Prostate gland (tissue), 2 donors: ENCODE results near the gene AMPH. TPM values are rescaled to one million over a fixed set of nuclear protein-coding genes. Genes with fewer than 3 reads are reported as not detected.

Experiments
- DNase-seq: peaks from one replicate; pipeline ENCODE4 v3.0.0-alpha.2; 2019; ENCODE audit warnings: low spot score
- H3K27ac ChIP-seq, 2 donors: fragments of 200-600 bp; sonication (generic); 2 replicates each; pipeline ENCODE4 v1.5.1; 2017 to 2019
- H3K27me3 ChIP-seq: fragments of 200-600 bp; sonication (generic); replicated peaks from 2 replicates; pipeline ENCODE4 v1.5.1; 2019; ENCODE audit not compliant: insufficient read depth
- H3K36me3 ChIP-seq, 2 donors: fragments of 200-600 bp; sonication (generic); 1 replicate in 1 of 2; 2 replicates in 1 of 2; pipeline versions ENCODE4 v1.5.1 to v1.8.1; 2017 to 2019
- H3K4me1 ChIP-seq: fragments of 200-600 bp; sonication (generic); replicated peaks from 2 replicates; pipeline ENCODE4 v1.5.1; 2019
- H3K4me3 ChIP-seq, 2 donors: fragments of 200-600 bp; sonication (generic); 2 replicates each; pipeline ENCODE4 v1.5.1; 2017 to 2019
- H3K9me3 ChIP-seq: fragments of 200-600 bp; sonication (generic); 2 replicates; pipeline ENCODE4 v1.5.1; 2017
- CTCF ChIP-seq, 4 experiments: fragments of 200-600 bp in 2 of 4; fragments of 450-650 bp in 2 of 4; sonication (generic) in 2 of 4; IDR thresholded peaks; 1 replicate in 3 of 4; 2 replicates in 1 of 4; pipeline ENCODE4 v1.5.1; 2016 to 2019; ENCODE audit warnings: antibody characterized with exemption in 4 of 4, mild to moderate bottlenecking in 2 of 4, moderate library complexity in 2 of 4
- POLR2A ChIP-seq: fragments of 450-650 bp; IDR thresholded peaks from one replicate; pipeline ENCODE4 v1.6.1; 2016; ENCODE audit warnings: antibody characterized with exemption, mild to moderate bottlenecking
- POLR2AphosphoS5 ChIP-seq: sonication (generic); formaldehyde crosslinking; IDR thresholded peaks from one replicate; pipeline ENCODE4 v1.6.1; 2017; ENCODE audit warnings: antibody characterized with exemption
- WGBS: methylation state at CpG from one replicate; pipeline ENCODE4 v1.1.5; 2018; 5-methylcytosine and 5-hydroxymethylcytosine counted together
- intact Hi-C: fragments of 100-400 bp; cut with DNase I; formaldehyde crosslinking; loops from one replicate; pipeline ENCODE4 v1.14.2; 2022
- total RNA-seq, 2 donors: library from RNA; depleted of rRNA; stranded (reverse); fragments of >200 nt; gene quantifications; one replicate each; pipeline ENCODE4 v1.1.0, GENCODE V29; 2016

The AMPH gene
- total RNA-seq, 2 donors from 2014 or later = 5.9 TPM; not detected in 1

GRCh38 chr7:38438970-38439369 lies 192.2 kb downstream of the AMPH start:
- no peak for DNase-seq
- Histone ChIP-seq H3K4me3 (no peak overlapping the region), H3K27me3 (no peaks in the 10 kb centered on the region), H3K4me1 (no peaks in the 10 kb centered on the region), H3K27ac (no peak overlapping the region), H3K36me3 (no peaks in the 10 kb centered on the region), H3K9me3 (no peaks in the 10 kb centered on the region)
- TF ChIP-seq CTCF (IDR thresholded peaks at IDR 0.05) (no peak), POLR2A (no peak), POLR2AphosphoS5 (no peak)
- intact Hi-C loops = no loop called here

- Histone ChIP-seq H3K4me1 (no peaks in the 10 kb centered on the region), H3K27me3 (no peaks in the 10 kb centered on the region), H3K36me3 (no peaks in the 10 kb centered on the region), H3K4me3 (no peak overlapping the region), H3K27ac (no peak overlapping the region), H3K9me3 (no peaks in the 10 kb centered on the region)
- 89% methylated on average over 3 of the region's 3 CpGs for WGBS
- no peak for DNase-seq
- TF ChIP-seq CTCF (IDR thresholded peaks at IDR 0.05) (no peak), POLR2AphosphoS5 (no peak), POLR2A (no peak)
- intact Hi-C loops = no loop called here
Observed at GRCh38 chr7:38432671-38433070, 198.5 kb downstream of the AMPH start.

GRCh38 chr7:38432080-38432479 lies 199.1 kb downstream of the AMPH start:
- intact Hi-C loops = no loop called here
- 93% methylated on average over 1 of the region's 1 CpG for WGBS

GRCh38 chr7:38429057-38429456 lies 202.1 kb downstream of the AMPH start:
- H3K36me3 ChIP-seq = no peaks in the 10 kb centered on the region
- H3K9me3 ChIP-seq = no peaks in the 10 kb centered on the region
- no peak for DNase-seq
- H3K4me1 ChIP-seq = no peaks in the 10 kb centered on the region
- no peak overlapping the region for H3K27ac ChIP-seq
- intact Hi-C loops = no loop called here
- TF ChIP-seq CTCF (IDR thresholded peaks at IDR 0.05) (no peak), POLR2AphosphoS5 (no peak), POLR2A (no peak)
- H3K4me3 ChIP-seq = no peak overlapping the region
- 86% methylated on average over 7 of the region's 7 CpGs for WGBS
- no peaks in the 10 kb centered on the region for H3K27me3 ChIP-seq

More at GRCh38 chr7:38432080-38432479, 199.1 kb downstream of the AMPH start:
- no peak for DNase-seq
- H3K27ac ChIP-seq = no peak overlapping the region
- H3K27me3 ChIP-seq = no peaks in the 10 kb centered on the region
- no peak for TF ChIP-seq POLR2A
- no peak for TF ChIP-seq POLR2AphosphoS5
- no peak for TF ChIP-seq CTCF (IDR thresholded peaks at IDR 0.05)
- no peaks in the 10 kb centered on the region for H3K4me1 ChIP-seq
- H3K4me3 ChIP-seq = no peak overlapping the region
- H3K9me3 ChIP-seq = no peaks in the 10 kb centered on the region
- H3K36me3 ChIP-seq = no peaks in the 10 kb centered on the region

- no peak for TF ChIP-seq CTCF (IDR thresholded peaks at IDR 0.05)
- no peak for TF ChIP-seq POLR2AphosphoS5
- no peak for TF ChIP-seq POLR2A
- no peak overlapping the region for H3K4me3 ChIP-seq
- intact Hi-C loops = no loop called here
- DNase-seq = no peak
- no peaks in the 10 kb centered on the region for H3K27me3 ChIP-seq
- H3K4me1 ChIP-seq = no peaks in the 10 kb centered on the region
- H3K9me3 ChIP-seq = no peaks in the 10 kb centered on the region
- no peak overlapping the region for H3K27ac ChIP-seq
- no peaks in the 10 kb centered on the region for H3K36me3 ChIP-seq
- 50% methylated on average over 1 of the region's 1 CpG for WGBS
Observed at GRCh38 chr7:38428041-38428440, 203.1 kb downstream of the AMPH start.
